ENCODE data around the gene IGFN1.

DNA sequence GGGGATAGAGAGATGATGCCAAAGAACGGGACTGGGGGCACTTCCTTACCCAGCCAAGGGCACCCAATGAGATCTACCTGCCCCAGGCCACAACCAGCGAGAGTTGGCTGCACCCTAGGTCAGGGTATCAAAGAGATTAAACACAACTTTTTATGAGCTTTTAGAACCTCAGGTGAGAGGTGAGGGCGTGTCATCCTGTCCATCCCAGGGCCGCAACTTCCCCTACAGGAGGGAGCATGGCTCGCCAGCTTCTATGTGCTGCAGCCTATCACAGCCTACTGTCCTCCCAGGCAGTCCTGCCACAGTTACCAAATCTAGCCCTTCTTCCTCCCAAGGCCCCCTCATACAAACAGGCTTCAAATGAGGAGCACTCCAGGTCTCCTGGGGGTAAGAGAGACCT lies 49.2 kb upstream of the IGFN1 start:
- TF ChIP-seq, protein P1, sequence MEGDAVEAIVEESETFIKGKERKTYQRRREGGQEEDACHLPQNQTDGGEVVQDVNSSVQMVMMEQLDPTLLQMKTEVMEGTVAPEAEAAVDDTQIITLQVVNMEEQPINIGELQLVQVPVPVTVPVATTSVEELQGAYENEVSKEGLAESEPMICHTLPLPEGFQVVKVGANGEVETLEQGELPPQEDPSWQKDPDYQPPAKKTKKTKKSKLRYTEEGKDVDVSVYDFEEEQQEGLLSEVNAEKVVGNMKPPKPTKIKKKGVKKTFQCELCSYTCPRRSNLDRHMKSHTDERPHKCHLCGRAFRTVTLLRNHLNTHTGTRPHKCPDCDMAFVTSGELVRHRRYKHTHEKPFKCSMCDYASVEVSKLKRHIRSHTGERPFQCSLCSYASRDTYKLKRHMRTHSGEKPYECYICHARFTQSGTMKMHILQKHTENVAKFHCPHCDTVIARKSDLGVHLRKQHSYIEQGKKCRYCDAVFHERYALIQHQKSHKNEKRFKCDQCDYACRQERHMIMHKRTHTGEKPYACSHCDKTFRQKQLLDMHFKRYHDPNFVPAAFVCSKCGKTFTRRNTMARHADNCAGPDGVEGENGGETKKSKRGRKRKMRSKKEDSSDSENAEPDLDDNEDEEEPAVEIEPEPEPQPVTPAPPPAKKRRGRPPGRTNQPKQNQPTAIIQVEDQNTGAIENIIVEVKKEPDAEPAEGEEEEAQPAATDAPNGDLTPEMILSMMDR (IDR thresholded peaks at IDR 0.05): no peak
- TF ChIP-seq ZFX (IDR thresholded peaks at IDR 0.05; ENCODE audit: borderline replicate concordance): no peak

Measured in 22Rv1 (cell line).